ENCODE measurements around the gene CARD19.
"Not testable (repeated sequence)": the region's sequence is repeated elsewhere in the genome, so short reads cannot be mapped to it uniquely, and the experiment has no call there.

The CARD19 gene

GRCh38 chr9:93088656-93089015, 7.4 kb upstream of the CARD19 start:
- DNase-seq (ENCODE audit: low spot score) = no peak

DNA sequence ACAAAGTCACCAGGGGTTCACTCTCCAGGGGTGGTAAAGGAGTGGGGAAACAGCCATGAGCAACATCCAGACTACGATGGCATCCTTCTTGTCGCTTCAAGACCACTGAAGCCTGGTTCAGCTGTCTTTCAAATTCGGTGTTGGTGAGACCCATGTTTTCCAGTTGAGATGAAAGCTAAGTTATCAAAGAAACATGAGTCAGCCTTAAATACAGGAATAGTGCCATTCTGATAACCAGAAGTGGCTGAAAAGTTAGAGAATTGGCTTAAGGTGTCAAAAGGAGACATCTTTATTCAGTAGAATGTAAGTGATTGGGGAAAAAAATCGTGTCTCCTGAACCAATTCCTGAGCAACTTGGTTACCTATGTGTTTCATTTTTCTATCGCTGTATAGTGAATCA, 7.0 kb upstream of the CARD19 start:
- DNase-seq (ENCODE audit: low spot score) = no peak

GRCh38 chr9:93089481-93089991, 6.5 kb upstream of the CARD19 start:
- no peak for DNase-seq (ENCODE audit: low spot score)

DNA sequence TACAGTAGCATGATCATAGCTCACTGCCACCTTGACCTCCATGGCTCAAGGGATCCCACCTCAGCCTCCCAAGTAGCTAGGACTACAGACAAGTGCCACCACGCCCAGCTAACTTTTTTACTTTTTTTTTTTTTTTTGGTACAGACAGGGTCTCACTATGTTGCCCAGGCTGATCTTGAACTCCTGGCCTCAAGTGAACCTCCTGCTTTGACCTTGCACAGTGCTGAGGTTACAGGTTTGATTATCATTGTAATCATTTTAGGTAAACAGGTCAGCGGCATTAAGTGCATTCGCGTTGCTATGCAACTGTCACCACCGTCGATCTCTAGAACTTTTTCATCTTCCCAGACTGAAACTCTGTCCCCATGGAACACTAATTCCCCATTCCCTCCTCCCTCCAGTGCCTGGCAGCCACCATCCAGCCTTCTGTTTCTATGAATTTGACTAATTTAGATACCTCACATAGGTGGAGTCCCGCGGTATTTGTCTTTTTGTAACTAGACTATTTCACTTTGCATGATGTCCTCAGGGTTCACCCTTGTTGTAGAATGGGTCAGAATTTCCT, 5.8 kb upstream of the CARD19 start:
- DNase-seq (ENCODE audit: low spot score) = no peak

DNA sequence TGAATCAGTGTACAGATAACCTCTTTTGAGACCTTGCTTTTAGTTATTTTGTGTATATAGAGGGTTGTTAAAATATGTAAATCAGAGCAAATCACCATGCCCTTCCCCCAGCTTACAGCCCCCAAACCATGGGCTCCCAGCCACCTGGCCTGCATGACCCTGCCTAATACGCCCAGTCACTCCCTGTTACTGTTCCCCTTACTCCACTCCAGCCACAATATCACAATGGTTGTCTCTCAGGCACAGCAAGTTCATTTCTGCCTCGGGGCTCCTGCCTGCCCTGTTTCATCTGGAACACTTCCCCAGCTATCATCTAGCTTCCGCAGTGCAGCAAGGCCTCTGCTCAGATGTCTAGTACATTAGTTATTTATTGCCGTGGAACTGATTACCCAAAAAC, 5.0 kb upstream of the CARD19 start:
- no peak for DNase-seq (ENCODE audit: low spot score)

- DNase-seq (ENCODE audit: low spot score) = peak; percentile 56
These were observed 4.5 kb upstream of the CARD19 start for GRCh38 chr9:93091453-93092081.

GRCh38 chr9:93092251-93092991, 3.6 kb upstream of the CARD19 start:
- no peak for DNase-seq (ENCODE audit: low spot score)

GRCh38 chr9:93093127-93093876, 2.7 kb upstream of the CARD19 start:
- DNase-seq (ENCODE audit: low spot score) = no peak

- DNase-seq (ENCODE audit: low spot score) = no peak
These were observed 1.9 kb upstream of the CARD19 start for GRCh38 chr9:93093877-93094657.

- no peak for DNase-seq (ENCODE audit: low spot score)
These were observed 1.3 kb upstream of the CARD19 start for GRCh38 chr9:93094658-93095204.

- peak; percentile 99 for DNase-seq (ENCODE audit: low spot score)
These were observed 549 bp upstream of the CARD19 start for GRCh38 chr9:93095205-93096130.

GRCh38 chr9:93096811-93097382, 880 bp downstream of the CARD19 start:
- no peak for DNase-seq (ENCODE audit: low spot score)

GRCh38 chr9:93097511-93098201, 1.6 kb downstream of the CARD19 start:
- DNase-seq (ENCODE audit: low spot score) = no peak

- DNase-seq (ENCODE audit: low spot score) = peak; percentile 96
These were observed 2.4 kb downstream of the CARD19 start for GRCh38 chr9:93098236-93098946.

DNA sequence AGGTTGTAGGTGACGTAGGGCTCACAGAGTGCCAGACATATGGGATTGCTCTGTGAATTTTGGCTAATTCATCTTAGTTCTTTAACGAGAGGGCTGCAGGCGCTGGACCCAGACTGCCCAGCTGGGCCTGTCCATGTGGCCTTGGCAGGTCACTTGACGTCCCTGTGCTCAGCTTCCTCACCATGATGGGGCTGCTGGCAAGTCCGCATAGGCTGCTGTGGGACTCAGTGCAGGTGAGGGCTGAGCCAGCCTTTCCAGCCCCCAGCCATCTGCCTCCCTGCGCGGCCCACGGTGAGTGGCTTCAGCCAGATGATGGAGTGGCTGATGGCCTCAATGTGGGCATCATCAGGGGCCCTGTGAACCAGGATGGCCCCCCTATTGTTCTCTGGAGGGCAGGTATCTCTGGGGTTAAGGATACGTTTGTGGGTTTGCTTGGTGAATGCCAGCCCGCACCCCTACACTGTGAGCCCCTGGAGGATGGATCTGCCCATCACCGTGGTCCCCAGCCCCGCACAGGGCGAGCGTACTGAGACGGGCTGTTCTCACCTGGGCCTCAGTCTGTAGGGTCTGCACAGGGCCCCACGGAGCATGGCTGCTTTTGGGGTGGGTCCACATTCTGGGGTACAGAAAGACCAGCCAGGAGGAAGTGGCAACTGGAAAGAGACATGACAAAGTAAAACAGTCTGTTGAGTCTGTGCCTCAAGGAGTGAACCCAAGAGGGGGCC, 3.7 kb downstream of the CARD19 start:
- no peak for DNase-seq (ENCODE audit: low spot score)

DNA sequence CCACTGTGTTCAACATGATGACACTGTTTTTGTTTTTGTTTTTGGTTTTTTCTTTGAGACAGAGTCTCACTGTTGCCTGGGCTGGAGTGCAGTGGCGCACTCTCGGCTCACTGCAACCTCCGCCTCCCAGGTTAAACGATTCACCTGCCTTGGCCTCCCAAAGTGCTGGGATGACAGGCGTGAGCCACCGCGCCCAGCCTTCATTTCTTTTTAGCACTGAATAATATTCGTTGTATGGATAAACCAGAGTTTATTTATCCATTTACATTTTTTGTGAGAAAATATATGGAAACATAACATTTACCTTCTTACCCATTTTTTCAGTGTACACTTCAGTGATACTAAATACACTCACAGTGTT, 4.2 kb downstream of the CARD19 start:
- DNase-seq (ENCODE audit: low spot score) = no peak

DNA sequence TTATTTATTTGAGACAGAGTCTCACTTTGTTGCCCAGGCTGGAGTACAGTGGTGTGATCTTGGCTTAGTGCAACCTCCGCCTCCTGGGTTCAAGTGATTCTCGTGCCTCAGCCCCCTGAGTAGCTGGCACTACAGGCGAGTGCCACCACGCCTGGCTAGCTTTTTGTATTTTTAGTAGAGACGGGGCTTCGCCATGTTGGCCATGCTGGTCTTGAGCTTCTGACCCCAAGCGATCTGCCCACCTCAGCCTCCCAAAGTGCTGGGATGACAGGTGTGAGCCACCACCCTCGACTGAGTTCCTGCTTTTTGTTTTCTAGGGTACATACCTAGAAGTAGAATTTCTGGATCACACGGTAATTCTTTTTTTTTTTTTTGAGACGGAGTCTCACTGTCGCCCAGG, 5.1 kb downstream of the CARD19 start:
- not testable (repeated sequence) for DNase-seq (ENCODE audit: low spot score)

GRCh38 chr9:93105620-93106019, 9.6 kb downstream of the CARD19 start:
- DNase-seq (ENCODE audit: low spot score) = no peak

All from AG08395 (cell line).